NB4 (cell line): ENCODE results near the gene RABEP2.
"Not testable (repeated sequence)": the region's sequence is repeated elsewhere in the genome, so short reads cannot be mapped to it uniquely, and the experiment has no call there.

Experiments
- DNase-seq: peaks from one replicate; pipeline ENCODE4 v3.0.0; 2010; ENCODE audit warnings: low read depth
- H3K4me3 ChIP-seq: one replicate; pipeline ENCODE4 v1.5.1; 2011; ENCODE audit warnings: mild to moderate bottlenecking, low read depth, low read length, moderate library complexity
- CTCF ChIP-seq: IDR thresholded peaks from one replicate; pipeline ENCODE4 v1.5.1; 2012; ENCODE audit warnings: low read depth, low read length
- MYC ChIP-seq: IDR thresholded peaks from 2 replicates; pipeline ENCODE4 v1.6.1; 2011; ENCODE audit warnings: low read depth, low read length
- POLR2A ChIP-seq: IDR thresholded peaks from 2 replicates; pipeline ENCODE4 v1.6.1; 2011; ENCODE audit warnings: mild to moderate bottlenecking; ENCODE audit not compliant: insufficient read length; ENCODE audit errors: extremely low read depth
- TF ChIP-seq, protein P1 (sequence below): IDR thresholded peaks from 2 replicates; pipeline ENCODE4 v1.6.1; 2011; ENCODE audit warnings: low read depth, low read length

Gene RABEP2

GRCh38 chr16:28930203-28930602, 5.2 kb upstream of the RABEP2 start:
- no peak for DNase-seq
- H3K4me3 ChIP-seq, result no peak overlapping the region
- TF ChIP-seq MYC (no peak), POLR2A (no peak), CTCF (no peak)
- TF ChIP-seq, protein P1, sequence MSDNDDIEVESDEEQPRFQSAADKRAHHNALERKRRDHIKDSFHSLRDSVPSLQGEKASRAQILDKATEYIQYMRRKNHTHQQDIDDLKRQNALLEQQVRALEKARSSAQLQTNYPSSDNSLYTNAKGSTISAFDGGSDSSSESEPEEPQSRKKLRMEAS, result no peak

DNA sequence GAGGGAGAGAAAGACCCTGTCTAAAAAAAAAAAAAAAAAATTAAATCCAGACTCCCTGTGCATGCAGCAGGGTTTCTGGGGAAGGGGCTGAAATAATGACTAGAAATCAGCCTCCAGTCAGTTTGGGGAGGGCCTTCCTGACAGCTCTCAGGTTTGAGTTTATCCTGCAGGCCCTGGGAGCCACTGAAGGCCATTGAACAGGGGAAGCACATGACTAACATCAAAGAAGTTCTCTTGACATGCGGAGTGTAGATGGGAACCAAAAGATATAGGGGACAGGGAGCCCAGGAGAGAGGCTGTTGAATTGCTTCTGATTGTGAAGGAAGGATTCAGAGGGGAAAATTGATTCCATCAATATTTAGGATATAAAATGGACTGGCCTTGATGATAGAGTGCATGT, 2.8 kb upstream of the RABEP2 start:
- no peak for DNase-seq
- no peak for TF ChIP-seq CTCF
- no peak for TF ChIP-seq MYC
- TF ChIP-seq POLR2A, result no peak
- TF ChIP-seq, protein P1, result no peak
- no peak overlapping the region for H3K4me3 ChIP-seq

DNA sequence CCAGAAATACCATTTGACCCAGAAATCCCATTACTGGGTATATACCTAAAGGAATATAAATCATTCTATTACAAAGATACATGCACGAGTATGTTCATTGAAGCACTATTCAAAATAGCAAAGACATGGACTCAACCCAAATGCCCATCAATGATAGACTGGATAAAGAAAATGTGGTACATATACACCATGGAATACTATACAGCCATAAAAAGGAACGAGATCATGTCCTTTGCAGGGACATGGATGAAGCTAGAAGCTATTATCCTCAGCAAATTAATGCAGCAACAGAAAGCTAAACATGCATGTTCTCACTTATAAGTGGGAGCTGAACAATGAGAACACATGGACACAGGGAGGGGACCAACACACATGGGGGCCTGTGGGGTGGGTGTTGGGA, 1.2 kb upstream of the RABEP2 start:
- peak overlapping the region; percentile 67 for H3K4me3 ChIP-seq
- not testable (repeated sequence) for DNase-seq

DNA sequence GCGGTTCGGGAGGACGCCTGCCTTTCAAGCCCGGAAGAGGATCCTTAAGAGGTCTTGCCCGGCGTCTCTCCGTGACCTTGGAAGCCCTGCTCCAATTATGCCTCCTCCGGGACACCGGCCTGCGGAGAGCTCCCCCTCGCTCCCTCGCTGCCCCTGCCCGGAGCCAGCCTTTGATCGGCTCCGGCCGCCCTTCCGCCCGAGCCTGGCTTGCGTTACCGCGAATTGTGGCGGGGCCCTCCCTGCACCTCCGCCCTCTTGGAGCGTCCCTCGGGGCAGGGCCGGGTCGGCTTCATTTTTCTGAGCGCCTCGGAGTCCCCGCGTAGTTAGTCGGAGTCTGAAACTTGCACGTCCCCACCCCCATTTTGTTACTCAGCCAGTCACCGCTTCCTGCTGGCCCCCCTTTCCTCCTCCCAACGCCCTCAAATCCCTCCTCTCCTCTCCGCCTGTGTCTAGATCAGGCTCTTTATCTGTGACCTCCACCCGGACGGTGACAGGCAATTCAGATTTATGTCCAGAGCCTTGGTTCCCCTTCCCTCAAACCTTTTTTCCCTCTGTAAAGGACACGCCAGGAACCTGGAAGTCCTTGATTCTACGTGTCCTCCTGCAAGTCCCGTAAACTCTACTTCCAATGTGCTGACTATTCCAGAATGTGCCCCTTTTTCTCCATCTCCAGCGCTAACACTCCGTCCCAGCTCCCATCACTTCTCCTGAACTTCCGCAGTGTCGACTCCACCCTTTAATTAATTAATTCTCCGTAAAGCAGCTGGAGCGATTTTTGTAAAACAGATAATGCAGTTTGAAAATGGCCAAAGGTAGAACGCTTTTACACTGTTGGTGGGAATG, 569 bp upstream of the RABEP2 start:
- DNase-seq, result peak; percentile 94
- TF ChIP-seq CTCF (no peak), POLR2A (peak; percentile 58), MYC (peak; percentile 37)
- TF ChIP-seq, protein P1, result peak; percentile 8; the same call in 1 of the 2 replicates
- H3K4me3 ChIP-seq, result peak overlapping the region; percentile 67

DNA sequence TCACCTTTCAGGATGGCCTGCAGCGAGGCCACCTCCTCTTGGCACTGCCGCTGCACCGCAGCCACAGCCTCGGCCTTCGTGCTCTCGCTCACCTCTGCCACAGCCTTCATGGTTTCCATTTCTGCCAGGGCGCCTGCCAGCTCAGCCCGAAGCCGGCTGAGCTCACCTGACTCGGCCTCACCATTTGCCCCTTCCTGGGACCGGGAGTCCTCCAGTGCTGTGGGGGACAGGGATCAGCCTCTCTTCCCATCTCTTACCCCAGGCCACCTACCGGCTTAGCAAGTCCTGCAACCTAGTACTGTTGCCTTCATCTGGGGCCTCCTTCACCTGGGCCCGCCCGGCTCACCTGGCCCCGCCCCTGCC, 658 bp downstream of the RABEP2 start:
- peak overlapping the region; percentile 67 for H3K4me3 ChIP-seq
- no peak for TF ChIP-seq CTCF
- TF ChIP-seq POLR2A, result no peak
- no peak for TF ChIP-seq MYC
- TF ChIP-seq, protein P1, result no peak
- no peak for DNase-seq

GRCh38 chr16:28923652-28924398, 1.2 kb downstream of the RABEP2 start:
- DNase-seq, result no peak
- H3K4me3 ChIP-seq, result peak overlapping the region; percentile 67
- TF ChIP-seq MYC, result no peak
- no peak for TF ChIP-seq POLR2A
- TF ChIP-seq, protein P1, result no peak
- no peak for TF ChIP-seq CTCF
